Keratinocyte (primary cell): ENCODE data around the gene TCF23. TPM values are rescaled to one million over a fixed set of nuclear protein-coding genes. Genes with fewer than 3 reads are reported as not detected.

ENCODE experiments used
- DNase-seq: peaks from one replicate; pipeline ENCODE4 v3.0.0-alpha.2; 2011; ENCODE audit warnings: low read depth, missing footprints, low spot score
- FAIRE-seq: peaks from 2 replicates; lab custom pipeline; 2011; peaks lifted over from hg19 to GRCh38; lab: Jason Lieb, UNC
- H2AFZ ChIP-seq: 2 replicates; pipeline ENCODE4 v1.6.0; 2012; ENCODE audit warnings: low read length, control low read depth, inconsistent platforms; ENCODE audit not compliant: control insufficient read depth
- H3K27ac ChIP-seq: 2 replicates; pipeline ENCODE4 v1.5.1; 2011; ENCODE audit warnings: low read length; ENCODE audit not compliant: control insufficient read depth, insufficient read depth
- H3K27me3 ChIP-seq: 3 replicates; pipeline ENCODE4 v1.6.0; 2011; ENCODE audit warnings: low read length; ENCODE audit not compliant: control insufficient read depth, insufficient read depth; ENCODE audit errors: extremely low read depth
- H3K36me3 ChIP-seq, 2 experiments: 2 replicates in 1 of 2; 3 replicates in 1 of 2; pipeline ENCODE4 v1.5.1; 2011; ENCODE audit warnings: low read length in 2 of 2, mild to moderate bottlenecking in 1 of 2; ENCODE audit not compliant: control insufficient read depth in 2 of 2, insufficient read depth in 2 of 2; ENCODE audit errors: extremely low read depth in 1 of 2
- H3K4me1 ChIP-seq: 3 replicates; pipeline ENCODE4 v1.5.1; 2011; ENCODE audit warnings: low read length; ENCODE audit not compliant: control insufficient read depth, insufficient read depth; ENCODE audit errors: extremely low read depth
- H3K4me2 ChIP-seq: 3 replicates; pipeline ENCODE4 v1.6.0; 2011; ENCODE audit warnings: low read depth, low read length; ENCODE audit not compliant: control insufficient read depth, insufficient read depth; ENCODE audit errors: extremely low read depth
- H3K4me3 ChIP-seq, 3 experiments: fragments of 200-600 bp in 1 of 3; sonication (generic) in 1 of 3; 2 replicates in 2 of 3; 3 replicates in 1 of 3; pipeline ENCODE4 v1.5.1; 2011 to 2016; ENCODE audit warnings: low read length in 3 of 3, mild to moderate bottlenecking in 3 of 3, control low read depth in 2 of 3, inconsistent platforms in 1 of 3, low read depth in 1 of 3, mixed read lengths in 1 of 3, mixed run types in 1 of 3, moderate library complexity in 1 of 3; ENCODE audit not compliant: control insufficient read depth in 2 of 3, insufficient read depth in 2 of 3; ENCODE audit errors: extremely low read depth in 1 of 3
- H3K79me2 ChIP-seq: 2 replicates; pipeline ENCODE4 v1.6.0; 2012; ENCODE audit warnings: low read length; ENCODE audit not compliant: control insufficient read depth, insufficient read depth
- H3K9ac ChIP-seq: 3 replicates; pipeline ENCODE4 v1.6.0; 2011; ENCODE audit warnings: low read length; ENCODE audit not compliant: control insufficient read depth, insufficient read depth; ENCODE audit errors: extremely low read depth
- H3K9me1 ChIP-seq: 3 replicates; pipeline ENCODE4 v1.6.0; 2011; ENCODE audit warnings: low read length; ENCODE audit not compliant: control insufficient read depth, insufficient read depth; ENCODE audit errors: extremely low read depth
- H3K9me3 ChIP-seq: 2 replicates; pipeline ENCODE4 v1.5.1; 2012; ENCODE audit warnings: low read depth, low read length; ENCODE audit not compliant: control insufficient read depth
- H4K20me1 ChIP-seq: 3 replicates; pipeline ENCODE4 v1.6.0; 2011; ENCODE audit warnings: low read length; ENCODE audit not compliant: control insufficient read depth, insufficient read depth; ENCODE audit errors: extremely low read depth
- EZH2 ChIP-seq: IDR thresholded peaks from one replicate; pipeline ENCODE4 v1.6.1; 2012; ENCODE audit warnings: inconsistent platforms, mild to moderate bottlenecking, low read length, moderate library complexity
- dilution Hi-C: fragments of 300-500 bp; cut with MboI; formaldehyde crosslinking; loops from one replicate; pipeline ENCODE4 v1.7.0; 2020; ENCODE audit warnings: low sequenced_read_pairs; ENCODE audit not compliant: extremely low pct_ligation_motif_present
- polyA plus RNA-seq, 5 experiments: library from polyadenylated mRNA; depleted of rRNA in 3 of 5; stranded (reverse) in 3 of 5; stranded (forward) in 1 of 5; unstranded in 1 of 5; fragments of >200 nt; gene quantifications; 1 replicate in 1 of 5; 2 replicates in 3 of 5; 3 replicates in 1 of 5; pipeline versions ENCODE4 v1.2.1 to v1.2.3, GENCODE V29; 2011 to 2012; ENCODE audit warnings: missing spikeins in 2 of 5, low read depth in 1 of 5, low replicate concordance in 1 of 5
- TF ChIP-seq, protein P1 (sequence below), 3 experiments: IDR thresholded peaks in 1 of 3; conservative IDR thresholded peaks in 1 of 3; optimal IDR thresholded peaks in 1 of 3; 2 replicates in 2 of 3; 3 replicates in 1 of 3; pipeline versions ENCODE3 to v1.5.1; 2011; ENCODE audit warnings: low read length in 3 of 3, mild to moderate bottlenecking in 3 of 3, moderate library complexity in 2 of 3, control low read depth in 1 of 3, inconsistent platforms in 1 of 3; ENCODE audit not compliant: insufficient read depth in 2 of 3; ENCODE audit errors: extremely low read depth in 1 of 3

Gene TCF23
- polyA plus RNA-seq, 1 donor (not counting 4 experiments of a cell fraction or from before 2014, with no cell fraction given), result not detected

DNA sequence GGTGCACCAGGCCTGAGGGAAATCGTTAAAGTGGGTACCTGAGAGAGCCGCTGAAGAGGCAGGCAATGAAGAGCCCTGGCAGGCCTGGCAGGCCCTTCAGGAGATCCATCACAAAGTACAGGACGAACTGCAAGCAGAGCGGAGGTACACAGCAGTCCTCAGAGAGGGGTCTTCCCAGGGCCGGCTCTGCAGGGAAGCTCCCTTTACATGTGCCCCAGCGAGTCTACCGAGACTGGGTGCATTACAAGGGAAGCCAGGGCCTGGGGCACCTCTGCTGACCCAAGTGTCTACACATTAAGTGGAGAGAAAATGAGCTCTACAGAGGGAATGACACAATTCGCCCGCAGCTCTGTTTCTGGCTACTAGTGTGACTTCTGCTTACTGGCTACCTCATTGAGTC is 54.9 kb downstream of the TCF23 start:
- Histone ChIP-seq H3K4me2 (no peak overlapping the region), H3K9ac (no peak overlapping the region), H3K9me3 (no peaks in the 10 kb centered on the region), H2AFZ (no peak overlapping the region), H3K4me1 (peaks cover 3% of the 10 kb centered on the region), H3K4me3 (no peak overlapping the region), H3K27me3 (no peaks in the 10 kb centered on the region), H3K9me1 (no peaks in the 10 kb centered on the region), H3K27ac (no peak overlapping the region), H3K36me3 (peaks cover 40 to 63% of the 10 kb centered on the region in 2 experiments), H4K20me1 (no peaks in the 10 kb centered on the region), H3K79me2 (no peaks in the 10 kb centered on the region)
- dilution Hi-C loops, result no loop called here
- FAIRE-seq (no peak), DNase-seq (no peak)
- TF ChIP-seq, protein P1, sequence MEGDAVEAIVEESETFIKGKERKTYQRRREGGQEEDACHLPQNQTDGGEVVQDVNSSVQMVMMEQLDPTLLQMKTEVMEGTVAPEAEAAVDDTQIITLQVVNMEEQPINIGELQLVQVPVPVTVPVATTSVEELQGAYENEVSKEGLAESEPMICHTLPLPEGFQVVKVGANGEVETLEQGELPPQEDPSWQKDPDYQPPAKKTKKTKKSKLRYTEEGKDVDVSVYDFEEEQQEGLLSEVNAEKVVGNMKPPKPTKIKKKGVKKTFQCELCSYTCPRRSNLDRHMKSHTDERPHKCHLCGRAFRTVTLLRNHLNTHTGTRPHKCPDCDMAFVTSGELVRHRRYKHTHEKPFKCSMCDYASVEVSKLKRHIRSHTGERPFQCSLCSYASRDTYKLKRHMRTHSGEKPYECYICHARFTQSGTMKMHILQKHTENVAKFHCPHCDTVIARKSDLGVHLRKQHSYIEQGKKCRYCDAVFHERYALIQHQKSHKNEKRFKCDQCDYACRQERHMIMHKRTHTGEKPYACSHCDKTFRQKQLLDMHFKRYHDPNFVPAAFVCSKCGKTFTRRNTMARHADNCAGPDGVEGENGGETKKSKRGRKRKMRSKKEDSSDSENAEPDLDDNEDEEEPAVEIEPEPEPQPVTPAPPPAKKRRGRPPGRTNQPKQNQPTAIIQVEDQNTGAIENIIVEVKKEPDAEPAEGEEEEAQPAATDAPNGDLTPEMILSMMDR (optimal IDR thresholded peaks at IDR 0.05 in 1 of 3, IDR thresholded peaks at IDR 0.05 in 1 of 3, conservative IDR thresholded peaks at IDR 0.05 in 1 of 3; ENCODE audit: extremely low read depth in 1 of 3, insufficient read depth in 2 of 3, low read length in 3 of 3), result no peak
- TF ChIP-seq EZH2, result no peak

DNA sequence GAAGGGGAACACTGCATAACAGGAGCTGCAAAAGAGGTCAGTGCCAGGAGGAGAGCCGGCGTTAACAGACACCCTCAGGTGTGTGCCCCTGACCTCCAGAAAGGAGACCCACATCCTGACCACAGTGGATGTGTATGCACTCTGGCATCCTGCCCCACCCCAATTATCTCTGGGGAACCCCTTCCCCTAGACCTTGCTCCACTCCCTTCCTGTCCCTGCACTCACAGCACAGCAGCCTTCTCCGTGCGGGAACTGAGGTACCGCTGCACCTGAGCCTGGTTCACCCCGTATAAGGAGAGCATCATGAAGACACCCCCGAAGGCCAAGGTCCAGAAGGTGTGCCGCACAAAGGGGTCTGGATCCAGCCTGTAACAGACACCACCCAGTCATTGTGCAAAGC is 55.8 kb downstream of the TCF23 start:
- Histone ChIP-seq H3K9ac (no peak overlapping the region), H3K9me3 (no peaks in the 10 kb centered on the region), H3K79me2 (no peaks in the 10 kb centered on the region), H3K27ac (no peak overlapping the region), H3K9me1 (no peaks in the 10 kb centered on the region), H3K4me1 (peaks cover 3% of the 10 kb centered on the region), H3K36me3 (peaks cover 40 to 61% of the 10 kb centered on the region in 2 experiments), H2AFZ (no peak overlapping the region), H3K4me3 (no peak overlapping the region), H4K20me1 (no peaks in the 10 kb centered on the region), H3K4me2 (no peak overlapping the region), H3K27me3 (no peaks in the 10 kb centered on the region)
- dilution Hi-C loops, result no loop called here
- no peak for FAIRE-seq
- DNase-seq, result no peak
- TF ChIP-seq, protein P1 (optimal IDR thresholded peaks at IDR 0.05 in 1 of 3, IDR thresholded peaks at IDR 0.05 in 1 of 3, conservative IDR thresholded peaks at IDR 0.05 in 1 of 3; ENCODE audit: extremely low read depth in 1 of 3, insufficient read depth in 2 of 3, low read length in 3 of 3), result no peak
- TF ChIP-seq EZH2, result no peak
